ENCODE data around the gene NCCRP1.
A peak's percentile ranks its signal among the peaks of the same experiment; 100 is the strongest.

The NCCRP1 gene

GRCh38 chr19:39223703-39224279, 27.0 kb downstream of the NCCRP1 start:
- H3K36me3 ChIP-seq (ENCODE audit: control insufficient read depth, low read length) = no peaks in the 10 kb centered on the region
- 0 out of 2 replicates have a peak, but pooled peaks cover 3% of the 10 kb centered on the region for H3K4me1 ChIP-seq (ENCODE audit: control insufficient read depth, low read length)
- no peak overlapping the region for H3K4me2 ChIP-seq (ENCODE audit: low read length)
- no peaks in the 10 kb centered on the region for H3K79me2 ChIP-seq (ENCODE audit: control insufficient read depth, low read length)
- H3F3A ChIP-seq (ENCODE audit: control insufficient read depth, insufficient read depth) = no peaks in the 10 kb centered on the region
- TF ChIP-seq EZH2phosphoT487 (IDR thresholded peaks at IDR 0.05; ENCODE audit: borderline replicate concordance, low read length) = no peak
- TF ChIP-seq CTCF (IDR thresholded peaks at IDR 0.05; ENCODE audit: low read depth, low read length, poor library complexity, severe bottlenecking) = no peak
- no peaks in the 10 kb centered on the region for H3K9me2 ChIP-seq (replicated peaks; ENCODE audit: control insufficient read depth, low read length)
- no peak overlapping the region for H3K4me3 ChIP-seq (ENCODE audit: low read length)
- H4K20me1 ChIP-seq (ENCODE audit: control insufficient read depth, insufficient read depth, low read depth, low read length) = no peaks in the 10 kb centered on the region
- no peak overlapping the region for H3K27ac ChIP-seq (ENCODE audit: low read depth, low read length)
- H3K9me3 ChIP-seq (ENCODE audit: control insufficient read depth, insufficient read depth, low read length) = no peaks in the 10 kb centered on the region
- 0 out of 2 replicates have a peak, but pooled peaks cover 3% of the 10 kb centered on the region for H3K27me3 ChIP-seq (ENCODE audit: control insufficient read depth, low read length)

GRCh38 chr19:39224910-39225309, 28.1 kb downstream of the NCCRP1 start:
- Histone ChIP-seq H3K79me2 (ENCODE audit: control insufficient read depth, low read length) (no peaks in the 10 kb centered on the region), H3K4me3 (ENCODE audit: low read length) (no peak overlapping the region), H3K36me3 (ENCODE audit: control insufficient read depth, low read length) (no peaks in the 10 kb centered on the region), H3K9me2 (replicated peaks; ENCODE audit: control insufficient read depth, low read length) (no peaks in the 10 kb centered on the region), H3K9me3 (ENCODE audit: control insufficient read depth, insufficient read depth, low read length) (no peaks in the 10 kb centered on the region), H4K20me1 (ENCODE audit: control insufficient read depth, insufficient read depth, low read depth, low read length) (no peaks in the 10 kb centered on the region), H3K4me1 (ENCODE audit: control insufficient read depth, low read length) (0 out of 2 replicates have a peak, but pooled peaks cover 3% of the 10 kb centered on the region), H3K27me3 (ENCODE audit: control insufficient read depth, low read length) (0 out of 2 replicates have a peak, but pooled peaks cover 3% of the 10 kb centered on the region), H3F3A (ENCODE audit: control insufficient read depth, insufficient read depth) (no peaks in the 10 kb centered on the region), H3K27ac (ENCODE audit: low read depth, low read length) (no peak overlapping the region), H3K4me2 (ENCODE audit: low read length) (no peak overlapping the region)
- TF ChIP-seq EZH2phosphoT487 (IDR thresholded peaks at IDR 0.05; ENCODE audit: borderline replicate concordance, low read length) (no peak), CTCF (IDR thresholded peaks at IDR 0.05; ENCODE audit: low read depth, low read length, poor library complexity, severe bottlenecking) (peak; percentile 9)

GRCh38 chr19:39230096-39230764, 33.5 kb downstream of the NCCRP1 start:
- H3F3A ChIP-seq (ENCODE audit: control insufficient read depth, insufficient read depth) = no peaks in the 10 kb centered on the region
- H3K4me3 ChIP-seq (ENCODE audit: low read length) = no peak overlapping the region
- no peaks in the 10 kb centered on the region for H3K9me2 ChIP-seq (replicated peaks; ENCODE audit: control insufficient read depth, low read length)
- H3K27me3 ChIP-seq (ENCODE audit: control insufficient read depth, low read length) = 0 out of 2 replicates have a peak, but pooled peaks cover 3% of the 10 kb centered on the region
- no peaks in the 10 kb centered on the region for H4K20me1 ChIP-seq (ENCODE audit: control insufficient read depth, insufficient read depth, low read depth, low read length)
- H3K36me3 ChIP-seq (ENCODE audit: control insufficient read depth, low read length) = no peaks in the 10 kb centered on the region
- no peak overlapping the region for H3K4me2 ChIP-seq (ENCODE audit: low read length)
- no peak overlapping the region for H3K27ac ChIP-seq (ENCODE audit: low read depth, low read length)
- H3K9me3 ChIP-seq (ENCODE audit: control insufficient read depth, insufficient read depth, low read length) = no peaks in the 10 kb centered on the region
- H3K4me1 ChIP-seq (ENCODE audit: control insufficient read depth, low read length) = no peaks in the 10 kb centered on the region
- TF ChIP-seq CTCF (IDR thresholded peaks at IDR 0.05; ENCODE audit: low read depth, low read length, poor library complexity, severe bottlenecking) = no peak
- no peak for TF ChIP-seq EZH2phosphoT487 (IDR thresholded peaks at IDR 0.05; ENCODE audit: borderline replicate concordance, low read length)
- no peaks in the 10 kb centered on the region for H3K79me2 ChIP-seq (ENCODE audit: control insufficient read depth, low read length)
